DOHH2 (cell line): ENCODE measurements around the gene SCYGR6.

Experiments used
- H3F3A ChIP-seq: fragments of 200-600 bp; sonication (generic), shearing (Covaris generic); 2 replicates; pipeline ENCODE4 v1.6.0; 2016; ENCODE audit warnings: antibody characterized with exemption, mild to moderate bottlenecking; ENCODE audit not compliant: control insufficient read depth, insufficient read depth
- H3K27ac ChIP-seq: fragments of 200-600 bp; sonication (generic); 2 replicates; pipeline ENCODE4 v1.5.1; 2014; ENCODE audit warnings: low read depth, mild to moderate bottlenecking, low read length, moderate library complexity
- H3K27me3 ChIP-seq: fragments of 200-600 bp; sonication (generic); 2 replicates; pipeline ENCODE4 v1.6.1; 2014; ENCODE audit warnings: mild to moderate bottlenecking, low read length, mixed read lengths; ENCODE audit not compliant: control insufficient read depth
- H3K36me3 ChIP-seq: fragments of 200-600 bp; sonication (generic); 2 replicates; pipeline ENCODE4 v1.6.1; 2014; ENCODE audit warnings: mild to moderate bottlenecking, low read length, moderate library complexity, mixed read lengths; ENCODE audit not compliant: control insufficient read depth
- H3K4me1 ChIP-seq: fragments of 200-600 bp; sonication (generic); 2 replicates; pipeline ENCODE4 v1.6.1; 2014; ENCODE audit warnings: mild to moderate bottlenecking, low read length, mixed read lengths; ENCODE audit not compliant: control insufficient read depth
- H3K4me2 ChIP-seq: fragments of 200-600 bp; sonication (generic); 2 replicates; pipeline ENCODE4 v1.6.0; 2014; ENCODE audit warnings: mild to moderate bottlenecking, low read length, moderate library complexity
- H3K4me3 ChIP-seq: fragments of 200-600 bp; sonication (generic); 2 replicates; pipeline ENCODE4 v1.5.1; 2014; ENCODE audit warnings: mild to moderate bottlenecking, low read length, mixed read lengths
- H3K79me2 ChIP-seq: fragments of 200-600 bp; sonication (generic); 2 replicates; pipeline ENCODE4 v1.6.1; 2014; ENCODE audit warnings: mild to moderate bottlenecking, low read length, mixed read lengths; ENCODE audit not compliant: control insufficient read depth
- H3K9me2 ChIP-seq: fragments of 200-600 bp; sonication (generic); replicated peaks from 2 replicates; pipeline ENCODE4 v1.6.1; 2014; ENCODE audit warnings: mild to moderate bottlenecking, low read length, mixed read lengths; ENCODE audit not compliant: control insufficient read depth
- H3K9me3 ChIP-seq: fragments of 200-600 bp; sonication (generic); 2 replicates; pipeline ENCODE4 v1.6.1; 2014; ENCODE audit warnings: antibody characterized with exemption, low read length, mixed read lengths; ENCODE audit not compliant: control insufficient read depth, insufficient read depth
- H4K20me1 ChIP-seq: fragments of 200-600 bp; sonication (generic); 2 replicates; pipeline ENCODE4 v1.6.0; 2014; ENCODE audit warnings: low read depth, mild to moderate bottlenecking, antibody characterized with exemption, low read length, moderate library complexity; ENCODE audit not compliant: control insufficient read depth, insufficient read depth
- CTCF ChIP-seq: fragments of 200-600 bp; sonication (generic); IDR thresholded peaks from one replicate; pipeline ENCODE4 v1.5.1; 2014; ENCODE audit warnings: antibody characterized with exemption, mild to moderate bottlenecking, low read depth, low read length; ENCODE audit not compliant: poor library complexity, severe bottlenecking
- EZH2phosphoT487 ChIP-seq: fragments of 200-600 bp; sonication (generic); IDR thresholded peaks from 2 replicates; pipeline ENCODE4 v1.6.1; 2017; ENCODE audit warnings: borderline replicate concordance, mild to moderate bottlenecking, antibody characterized with exemption, low read length, moderate library complexity, mixed read lengths

SCYGR6 gene

GRCh38 chr2:227701556-227701955 lies 23.0 kb downstream of the SCYGR6 start:
- no peak for TF ChIP-seq CTCF
- TF ChIP-seq EZH2phosphoT487 = no peak
- H3K9me2 ChIP-seq = no peaks in the 10 kb centered on the region
- H3K27me3 ChIP-seq = no peaks in the 10 kb centered on the region
- no peaks in the 10 kb centered on the region for H3K36me3 ChIP-seq
- H3K4me3 ChIP-seq = no peak overlapping the region
- no peaks in the 10 kb centered on the region for H3K9me3 ChIP-seq
- H3K4me1 ChIP-seq = no peaks in the 10 kb centered on the region
- no peaks in the 10 kb centered on the region for H3K79me2 ChIP-seq
- H4K20me1 ChIP-seq = no peaks in the 10 kb centered on the region
- no peak overlapping the region for H3K27ac ChIP-seq
- H3K4me2 ChIP-seq = no peak overlapping the region
- H3F3A ChIP-seq = no peaks in the 10 kb centered on the region

GRCh38 chr2:227696990-227697679 lies 27.4 kb downstream of the SCYGR6 start:
- no peaks in the 10 kb centered on the region for H3K4me1 ChIP-seq
- no peak overlapping the region for H3K27ac ChIP-seq
- no peaks in the 10 kb centered on the region for H3F3A ChIP-seq
- H3K4me3 ChIP-seq = no peak overlapping the region
- H3K27me3 ChIP-seq = no peaks in the 10 kb centered on the region
- no peaks in the 10 kb centered on the region for H3K9me3 ChIP-seq
- H3K79me2 ChIP-seq = no peaks in the 10 kb centered on the region
- no peaks in the 10 kb centered on the region for H3K36me3 ChIP-seq
- no peak for TF ChIP-seq CTCF
- H3K4me2 ChIP-seq = no peak overlapping the region
- no peaks in the 10 kb centered on the region for H3K9me2 ChIP-seq
- H4K20me1 ChIP-seq = no peaks in the 10 kb centered on the region

- no peaks in the 10 kb centered on the region for H3K9me2 ChIP-seq
- H3K9me3 ChIP-seq = no peaks in the 10 kb centered on the region
Observed at GRCh38 chr2:227687189-227687588, 37.4 kb downstream of the SCYGR6 start.

More at GRCh38 chr2:227687189-227687588, 37.4 kb downstream of the SCYGR6 start:
- no peaks in the 10 kb centered on the region for H3K4me1 ChIP-seq
- TF ChIP-seq EZH2phosphoT487 (no peak), CTCF (no peak)
- no peaks in the 10 kb centered on the region for H4K20me1 ChIP-seq
- H3K27ac ChIP-seq = no peak overlapping the region
- no peaks in the 10 kb centered on the region for H3F3A ChIP-seq
- H3K36me3 ChIP-seq = no peaks in the 10 kb centered on the region
- no peak overlapping the region for H3K4me3 ChIP-seq
- H3K27me3 ChIP-seq = no peaks in the 10 kb centered on the region
- no peak overlapping the region for H3K4me2 ChIP-seq
- H3K79me2 ChIP-seq = no peaks in the 10 kb centered on the region
